Body of pancreas (tissue), 4 donors: ENCODE measurements around the gene GCC2.

ENCODE experiments used
- POLR2A ChIP-seq, 3 donors: fragments of 450-650 bp; IDR thresholded peaks; one replicate each; pipeline ENCODE4 v1.6.1; 2016; ENCODE audit warnings: antibody characterized with exemption in 3 of 3, mild to moderate bottlenecking in 2 of 3
- TF ChIP-seq, protein P1 (sequence below), 7 experiments: fragments of 450-650 bp in 4 of 7; fragments of 200-600 bp in 3 of 7; sonication (generic) in 3 of 7; IDR thresholded peaks; one replicate each; pipeline ENCODE4 v1.5.1; 2016 to 2019; ENCODE audit warnings: antibody characterized with exemption in 7 of 7

DNA sequence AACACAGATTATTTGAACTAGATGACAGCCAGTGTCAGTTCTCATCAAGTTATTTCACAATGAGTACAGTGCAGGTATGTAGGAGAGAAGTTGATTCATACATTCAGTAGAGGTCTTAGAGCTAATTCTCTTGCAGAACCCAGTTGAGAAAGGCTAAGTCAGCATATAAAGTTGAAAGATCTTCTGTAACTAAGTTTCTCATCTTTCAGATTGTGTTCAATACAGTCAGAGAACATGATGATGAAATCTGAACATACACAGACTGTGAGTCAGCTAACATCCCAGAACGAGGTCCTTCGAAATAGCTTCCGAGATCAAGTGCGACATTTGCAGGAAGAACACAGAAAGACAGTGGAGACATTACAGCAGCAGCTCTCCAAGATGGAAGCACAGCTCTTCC is 43.4 kb downstream of the GCC2 start:
- TF ChIP-seq, protein P1, sequence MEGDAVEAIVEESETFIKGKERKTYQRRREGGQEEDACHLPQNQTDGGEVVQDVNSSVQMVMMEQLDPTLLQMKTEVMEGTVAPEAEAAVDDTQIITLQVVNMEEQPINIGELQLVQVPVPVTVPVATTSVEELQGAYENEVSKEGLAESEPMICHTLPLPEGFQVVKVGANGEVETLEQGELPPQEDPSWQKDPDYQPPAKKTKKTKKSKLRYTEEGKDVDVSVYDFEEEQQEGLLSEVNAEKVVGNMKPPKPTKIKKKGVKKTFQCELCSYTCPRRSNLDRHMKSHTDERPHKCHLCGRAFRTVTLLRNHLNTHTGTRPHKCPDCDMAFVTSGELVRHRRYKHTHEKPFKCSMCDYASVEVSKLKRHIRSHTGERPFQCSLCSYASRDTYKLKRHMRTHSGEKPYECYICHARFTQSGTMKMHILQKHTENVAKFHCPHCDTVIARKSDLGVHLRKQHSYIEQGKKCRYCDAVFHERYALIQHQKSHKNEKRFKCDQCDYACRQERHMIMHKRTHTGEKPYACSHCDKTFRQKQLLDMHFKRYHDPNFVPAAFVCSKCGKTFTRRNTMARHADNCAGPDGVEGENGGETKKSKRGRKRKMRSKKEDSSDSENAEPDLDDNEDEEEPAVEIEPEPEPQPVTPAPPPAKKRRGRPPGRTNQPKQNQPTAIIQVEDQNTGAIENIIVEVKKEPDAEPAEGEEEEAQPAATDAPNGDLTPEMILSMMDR (IDR thresholded peaks at IDR 0.05): no peak
- TF ChIP-seq POLR2A (IDR thresholded peaks at IDR 0.05): no peak
